ENCODE results near the gene ENTHD1.
"Not testable (repeated sequence)": the region's sequence is repeated elsewhere in the genome, so short reads cannot be mapped to it uniquely, and the experiment has no call there.

The ENTHD1 gene

DNA sequence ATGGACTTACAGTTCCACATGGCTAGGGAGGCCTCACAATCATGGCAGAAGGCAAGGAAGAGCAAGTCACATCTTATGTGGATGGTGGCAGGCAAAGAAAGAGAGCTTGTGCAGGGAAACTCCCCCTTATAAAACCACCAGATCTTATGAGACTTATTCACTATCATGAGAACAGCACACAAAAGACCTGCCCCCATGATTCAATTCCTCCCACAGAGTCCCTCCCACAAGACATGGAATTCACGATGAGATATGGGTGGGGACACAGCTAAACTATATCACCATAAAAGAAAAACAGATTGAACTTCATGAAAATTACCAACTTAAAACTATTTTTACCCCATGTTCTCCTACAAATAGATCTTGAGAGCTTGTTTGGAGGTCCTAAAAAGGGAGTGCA lies 19.6 kb downstream of the ENTHD1 start:
- H3K36me3 ChIP-seq (ENCODE audit: insufficient read depth, low read length) = no peaks in the 10 kb centered on the region
- no peaks in the 10 kb centered on the region for H3F3A ChIP-seq (ENCODE audit: insufficient read depth, low read length)
- no peak overlapping the region for H3K4me3 ChIP-seq (ENCODE audit: low read depth, low read length, poor library complexity, severe bottlenecking)
- H3K27ac ChIP-seq (ENCODE audit: low read depth, low read length, poor library complexity, severe bottlenecking) = no peak overlapping the region
- no peaks in the 10 kb centered on the region for H3K9me3 ChIP-seq (ENCODE audit: low read length)
- no peak overlapping the region for H3K9ac ChIP-seq (ENCODE audit: low read length)
- no peaks in the 10 kb centered on the region for H3K79me2 ChIP-seq (ENCODE audit: insufficient read depth, low read length)
- no peak overlapping the region for H2AFZ ChIP-seq (ENCODE audit: low read length)
- H3K9me2 ChIP-seq (ENCODE audit: low read depth, low read length) = no peaks in the 10 kb centered on the region
- no peak overlapping the region for H3K4me2 ChIP-seq (ENCODE audit: low read length)
- H3K4me1 ChIP-seq (ENCODE audit: insufficient read depth, low read length, severe bottlenecking) = no peaks in the 10 kb centered on the region
- H4K20me1 ChIP-seq (ENCODE audit: insufficient read depth, low read length) = no peaks in the 10 kb centered on the region
- TF ChIP-seq, protein P1, sequence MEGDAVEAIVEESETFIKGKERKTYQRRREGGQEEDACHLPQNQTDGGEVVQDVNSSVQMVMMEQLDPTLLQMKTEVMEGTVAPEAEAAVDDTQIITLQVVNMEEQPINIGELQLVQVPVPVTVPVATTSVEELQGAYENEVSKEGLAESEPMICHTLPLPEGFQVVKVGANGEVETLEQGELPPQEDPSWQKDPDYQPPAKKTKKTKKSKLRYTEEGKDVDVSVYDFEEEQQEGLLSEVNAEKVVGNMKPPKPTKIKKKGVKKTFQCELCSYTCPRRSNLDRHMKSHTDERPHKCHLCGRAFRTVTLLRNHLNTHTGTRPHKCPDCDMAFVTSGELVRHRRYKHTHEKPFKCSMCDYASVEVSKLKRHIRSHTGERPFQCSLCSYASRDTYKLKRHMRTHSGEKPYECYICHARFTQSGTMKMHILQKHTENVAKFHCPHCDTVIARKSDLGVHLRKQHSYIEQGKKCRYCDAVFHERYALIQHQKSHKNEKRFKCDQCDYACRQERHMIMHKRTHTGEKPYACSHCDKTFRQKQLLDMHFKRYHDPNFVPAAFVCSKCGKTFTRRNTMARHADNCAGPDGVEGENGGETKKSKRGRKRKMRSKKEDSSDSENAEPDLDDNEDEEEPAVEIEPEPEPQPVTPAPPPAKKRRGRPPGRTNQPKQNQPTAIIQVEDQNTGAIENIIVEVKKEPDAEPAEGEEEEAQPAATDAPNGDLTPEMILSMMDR (IDR thresholded peaks at IDR 0.05; ENCODE audit: low read length) = no peak
- TF ChIP-seq EZH2 (IDR thresholded peaks at IDR 0.05; ENCODE audit: borderline replicate concordance, low read length) = no peak
- no peaks in the 10 kb centered on the region; the same call in 1 of the 2 replicates for H3K27me3 ChIP-seq (ENCODE audit: insufficient read depth, low read length)

DNA sequence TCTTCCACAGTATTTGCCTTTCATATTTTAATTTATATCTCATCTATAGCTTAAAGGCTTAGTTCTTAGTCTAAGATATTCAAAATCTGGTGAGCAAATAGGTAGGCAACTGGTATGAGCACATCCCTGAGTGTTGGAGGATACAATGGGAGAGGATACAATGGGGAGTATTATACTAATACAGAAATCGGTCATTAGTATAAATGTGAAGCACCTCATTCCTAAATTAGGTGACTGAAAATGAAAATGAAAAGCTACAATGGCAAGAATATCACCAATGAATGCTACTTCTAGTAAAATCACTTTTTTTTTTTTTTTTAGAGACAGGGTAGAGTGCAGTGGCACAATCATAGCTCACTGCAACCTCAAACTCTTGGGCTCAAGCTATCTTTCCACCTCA lies 21.0 kb downstream of the ENTHD1 start:
- no peaks in the 10 kb centered on the region for H3K9me2 ChIP-seq (ENCODE audit: low read depth, low read length)
- no peaks in the 10 kb centered on the region for H3K36me3 ChIP-seq (ENCODE audit: insufficient read depth, low read length)
- H4K20me1 ChIP-seq (ENCODE audit: insufficient read depth, low read length) = no peaks in the 10 kb centered on the region
- no peak overlapping the region for H3K27ac ChIP-seq (ENCODE audit: low read depth, low read length, poor library complexity, severe bottlenecking)
- H3K4me3 ChIP-seq (ENCODE audit: low read depth, low read length, poor library complexity, severe bottlenecking) = no peak overlapping the region
- H3K4me1 ChIP-seq (ENCODE audit: insufficient read depth, low read length, severe bottlenecking) = no peaks in the 10 kb centered on the region
- no peak overlapping the region for H3K4me2 ChIP-seq (ENCODE audit: low read length)
- no peaks in the 10 kb centered on the region; the same call in 1 of the 2 replicates for H3K27me3 ChIP-seq (ENCODE audit: insufficient read depth, low read length)
- TF ChIP-seq, protein P1 (IDR thresholded peaks at IDR 0.05; ENCODE audit: low read length) = no peak
- no peak for TF ChIP-seq EZH2 (IDR thresholded peaks at IDR 0.05; ENCODE audit: borderline replicate concordance, low read length)
- H3F3A ChIP-seq (ENCODE audit: insufficient read depth, low read length) = no peaks in the 10 kb centered on the region
- H3K9ac ChIP-seq (ENCODE audit: low read length) = no peak overlapping the region
- no peak overlapping the region for H2AFZ ChIP-seq (ENCODE audit: low read length)
- H3K9me3 ChIP-seq (ENCODE audit: low read length) = no peaks in the 10 kb centered on the region
- no peaks in the 10 kb centered on the region for H3K79me2 ChIP-seq (ENCODE audit: insufficient read depth, low read length)

DNA sequence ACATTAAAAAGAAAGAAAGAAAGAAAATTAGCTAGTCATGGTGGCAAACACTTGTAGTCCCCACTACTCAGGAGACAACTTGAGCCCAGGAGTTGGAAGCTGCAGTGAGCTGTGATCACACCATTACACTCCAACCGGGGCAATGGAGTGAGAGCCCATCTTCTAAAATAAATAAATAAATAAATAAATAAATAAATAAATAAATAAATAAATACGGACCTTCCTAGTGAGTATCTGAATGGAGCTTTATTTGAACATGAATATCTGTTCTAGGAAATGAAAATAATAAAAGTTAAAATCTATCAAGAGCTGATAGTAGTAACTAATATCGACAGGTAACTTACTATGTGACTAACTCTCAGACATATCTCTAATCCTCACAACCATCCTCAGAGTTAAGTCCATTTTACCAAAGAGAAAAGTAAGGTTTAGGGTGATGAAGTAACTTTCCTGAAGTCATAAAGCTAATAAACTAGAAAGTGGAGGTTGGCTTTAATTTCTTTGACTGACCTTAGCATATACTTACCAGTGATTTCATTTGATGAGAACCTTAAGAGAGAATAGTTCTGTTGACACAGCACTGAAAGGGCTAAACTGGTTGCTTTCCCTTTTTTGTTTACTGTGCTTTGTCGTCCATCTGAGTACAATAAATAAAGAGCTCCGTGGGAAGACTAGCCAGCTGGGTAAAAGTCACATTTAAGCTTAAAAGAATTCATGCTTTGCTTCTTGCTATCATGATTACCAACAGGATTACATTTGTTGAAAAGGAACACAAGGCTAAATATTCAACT lies 22.4 kb downstream of the ENTHD1 start:
- no peaks in the 10 kb centered on the region for H3K36me3 ChIP-seq (ENCODE audit: insufficient read depth, low read length)
- H3K79me2 ChIP-seq (ENCODE audit: insufficient read depth, low read length) = no peaks in the 10 kb centered on the region
- TF ChIP-seq EZH2 (IDR thresholded peaks at IDR 0.05; ENCODE audit: borderline replicate concordance, low read length) = no peak
- TF ChIP-seq, protein P1 (IDR thresholded peaks at IDR 0.05; ENCODE audit: low read length) = no peak
- no peak overlapping the region for H3K4me2 ChIP-seq (ENCODE audit: low read length)
- H2AFZ ChIP-seq (ENCODE audit: low read length) = no peak overlapping the region
- no peaks in the 10 kb centered on the region for H3K9me3 ChIP-seq (ENCODE audit: low read length)
- no peak overlapping the region for H3K9ac ChIP-seq (ENCODE audit: low read length)
- H3F3A ChIP-seq (ENCODE audit: insufficient read depth, low read length) = no peaks in the 10 kb centered on the region
- no peaks in the 10 kb centered on the region for H3K9me2 ChIP-seq (ENCODE audit: low read depth, low read length)
- H3K27me3 ChIP-seq (ENCODE audit: insufficient read depth, low read length) = no peaks in the 10 kb centered on the region; the same call in 1 of the 2 replicates
- no peak overlapping the region for H3K4me3 ChIP-seq (ENCODE audit: low read depth, low read length, poor library complexity, severe bottlenecking)
- H3K27ac ChIP-seq (ENCODE audit: low read depth, low read length, poor library complexity, severe bottlenecking) = no peak overlapping the region
- H4K20me1 ChIP-seq (ENCODE audit: insufficient read depth, low read length) = no peaks in the 10 kb centered on the region
- no peaks in the 10 kb centered on the region for H3K4me1 ChIP-seq (ENCODE audit: insufficient read depth, low read length, severe bottlenecking)

DNA sequence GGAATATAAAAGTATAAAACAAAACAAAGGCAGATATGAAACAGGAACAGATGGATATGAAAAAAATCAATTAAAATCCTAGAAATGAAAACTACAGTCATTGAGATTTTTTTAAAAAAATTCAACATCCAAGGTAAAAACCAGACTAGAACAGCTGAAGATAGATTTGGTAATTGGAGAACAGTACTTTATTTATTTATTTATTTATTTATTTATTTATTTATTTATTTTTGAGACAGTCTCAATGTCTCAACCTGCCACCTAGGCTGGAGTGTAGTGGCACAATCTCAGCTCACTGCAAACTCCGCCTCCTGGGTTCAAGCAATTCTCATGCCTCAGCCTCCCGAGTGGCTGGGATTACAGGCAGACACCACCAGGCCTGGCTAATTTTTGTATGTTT lies 23.8 kb downstream of the ENTHD1 start:
- H3K79me2 ChIP-seq (ENCODE audit: insufficient read depth, low read length); H3K27me3 ChIP-seq (ENCODE audit: insufficient read depth, low read length); H3K9me3 ChIP-seq (ENCODE audit: low read length); H3F3A ChIP-seq (ENCODE audit: insufficient read depth, low read length); H3K4me3 ChIP-seq (ENCODE audit: low read depth, low read length, poor library complexity, severe bottlenecking); H4K20me1 ChIP-seq (ENCODE audit: insufficient read depth, low read length); H3K9ac ChIP-seq (ENCODE audit: low read length); H2AFZ ChIP-seq (ENCODE audit: low read length); H3K36me3 ChIP-seq (ENCODE audit: insufficient read depth, low read length); H3K27ac ChIP-seq (ENCODE audit: low read depth, low read length, poor library complexity, severe bottlenecking); H3K4me1 ChIP-seq (ENCODE audit: insufficient read depth, low read length, severe bottlenecking); H3K9me2 ChIP-seq (ENCODE audit: low read depth, low read length); H3K4me2 ChIP-seq (ENCODE audit: low read length): not testable (repeated sequence)
